Panc1 (cell line): ENCODE results near the gene NUDT16. TPM values are rescaled to one million over a fixed set of nuclear protein-coding genes. Genes with fewer than 3 reads are reported as not detected.

ENCODE experiments used
- ATAC-seq: fragments of 200-7000 bp; cut with Tn5 transposase; 2 replicates; pipeline ENCODE4 v1.9.1; 2020; ENCODE audit warnings: mild to moderate bottlenecking, moderate library complexity
- BruUV-seq: library from RNA; stranded (reverse); fragments of 400-500 nt; replicated peaks from 2 replicates; lab custom pipeline; 2021; lab: Mats Ljungman, UMichigan
- CTCF ChIA-PET: fragments of 300-600 bp; sonication (Branson Sonifier 250); formaldehyde crosslinking; loops from one replicate; lab custom pipeline; 2022; ENCODE audit warnings: antibody characterized with exemption; lab: Charles Lee
- POLR2A ChIA-PET: fragments of 300-600 bp; sonication (Branson Sonifier 250); formaldehyde crosslinking; loops from one replicate; lab custom pipeline; 2022; ENCODE audit warnings: antibody characterized with exemption; lab: Charles Lee
- DNase-seq: peaks from one replicate; pipeline ENCODE4 v3.0.0-alpha.2; 2010; ENCODE audit warnings: low read depth, low spot score
- H3K27ac ChIP-seq: 2 replicates; pipeline ENCODE4 v1.5.1; 2011; ENCODE audit warnings: mild to moderate bottlenecking, low read length, inconsistent platforms
- H3K27me3 ChIP-seq: fragments of 200-500 bp; sonication (Bioruptor generic); 2 replicates; pipeline ENCODE4 v1.6.0; 2014; ENCODE audit warnings: low read length, inconsistent platforms; ENCODE audit not compliant: control insufficient read depth, insufficient read depth
- H3K36me3 ChIP-seq: fragments of 200-500 bp; sonication (Bioruptor generic); 2 replicates; pipeline ENCODE4 v1.5.1; 2014; ENCODE audit warnings: inconsistent platforms, mild to moderate bottlenecking, low read length, moderate library complexity; ENCODE audit not compliant: control insufficient read depth, insufficient read depth
- H3K4me1 ChIP-seq: 2 replicates; pipeline ENCODE4 v1.5.1; 2011; ENCODE audit warnings: inconsistent platforms, mild to moderate bottlenecking, low read length, moderate library complexity; ENCODE audit not compliant: control insufficient read depth, insufficient read depth
- H3K4me3 ChIP-seq, 2 experiments: 2 replicates each; pipeline ENCODE4 v1.5.1; 2011 to 2012; ENCODE audit warnings: low read depth in 2 of 2, low read length in 2 of 2, mild to moderate bottlenecking in 2 of 2, inconsistent platforms in 1 of 2, moderate library complexity in 1 of 2
- H3K9me3 ChIP-seq: fragments of 200-500 bp; sonication (Bioruptor generic); 2 replicates; pipeline ENCODE4 v1.5.1; 2014; ENCODE audit warnings: low read depth, mild to moderate bottlenecking, inconsistent platforms, low read length, moderate library complexity; ENCODE audit not compliant: control insufficient read depth, insufficient read depth
- POLR2AphosphoS5 ChIP-seq: IDR thresholded peaks from 2 replicates; pipeline ENCODE4 v1.6.1; 2012; ENCODE audit warnings: mild to moderate bottlenecking, low read depth, low read length, moderate library complexity
- SIN3A ChIP-seq: IDR thresholded peaks from 2 replicates; pipeline ENCODE4 v1.6.1; 2012; ENCODE audit warnings: low read depth, mild to moderate bottlenecking, low read length, moderate library complexity, borderline replicate concordance; ENCODE audit not compliant: insufficient read depth
- TCF7L2 ChIP-seq: IDR thresholded peaks from 2 replicates; pipeline ENCODE4 v1.6.1; 2011; ENCODE audit warnings: mild to moderate bottlenecking, low read depth, low read length, inconsistent platforms
- in situ Hi-C: cut with HindIII; loops from 2 replicates; pipeline ENCODE4 v1.10.0; 2016; ENCODE audit warnings: low sequenced_read_pairs, low pct_unique_long_range_greater_than_20kb
- intact Hi-C: fragments of 100-400 bp; cut with micrococcal nuclease; formaldehyde crosslinking; loops from one replicate; pipeline ENCODE4 v1.10.0; 2022; ENCODE audit not compliant: unreplicated experiment
- total RNA-seq: library from RNA; stranded (reverse); gene quantifications from one replicate; pipeline ENCODE4 v1.2.1, GENCODE V29; 2021; ENCODE audit not compliant: unreplicated experiment
- TF ChIP-seq, protein P1 (sequence below): fragments of 450-650 bp; IDR thresholded peaks from 2 replicates; pipeline ENCODE4 v1.5.1; 2017; ENCODE audit warnings: mild to moderate bottlenecking
- TF ChIP-seq, protein P2 (sequence below), 2 experiments: IDR thresholded peaks; 2 replicates each; pipeline ENCODE4 v1.6.1; 2011 to 2012; ENCODE audit warnings: low read depth in 2 of 2, control low read depth in 1 of 2, low read length in 1 of 2, mild to moderate bottlenecking in 1 of 2, moderate library complexity in 1 of 2; ENCODE audit not compliant: insufficient read depth in 1 of 2

The NUDT16 gene
- total RNA-seq, 1 experiment from 2014 or later, result 12.5 TPM

DNA sequence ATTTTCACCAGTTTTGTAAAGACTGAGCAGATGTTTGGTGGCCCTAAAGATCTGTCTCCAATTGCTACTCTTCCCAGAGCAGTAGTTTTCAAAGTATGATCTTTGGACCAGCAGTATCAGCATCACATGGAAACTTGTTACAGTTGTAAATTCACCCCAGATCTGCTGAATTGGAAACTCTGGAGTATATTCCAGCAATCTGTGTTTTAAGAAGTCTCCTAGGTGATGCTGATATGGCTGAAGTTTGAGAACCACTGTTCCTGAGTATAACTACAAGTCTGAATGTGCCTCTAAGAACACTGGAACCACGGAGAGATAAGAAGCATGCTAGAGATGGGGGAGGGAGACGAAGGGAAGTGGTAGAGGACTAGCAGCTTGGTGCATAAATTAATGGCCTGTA, 45.7 kb downstream of the NUDT16 start:
- H3K4me3 ChIP-seq, result no peak overlapping the region
- CTCF ChIA-PET, result no interaction called here
- POLR2A ChIA-PET, result no interaction called here
- no peak for DNase-seq
- no TSS peak for BruUV-seq
- intact Hi-C loops, result no loop called here
- ATAC-seq, result no peak
- H3K9me3 ChIP-seq, result no peaks in the 10 kb centered on the region
- peaks cover 4% of the 10 kb centered on the region for H3K27me3 ChIP-seq
- H3K4me1 ChIP-seq, result no peaks in the 10 kb centered on the region
- H3K36me3 ChIP-seq, result no peaks in the 10 kb centered on the region
- TF ChIP-seq POLR2AphosphoS5 (no peak), SIN3A (no peak), TCF7L2 (no peak)
- TF ChIP-seq, protein P1, sequence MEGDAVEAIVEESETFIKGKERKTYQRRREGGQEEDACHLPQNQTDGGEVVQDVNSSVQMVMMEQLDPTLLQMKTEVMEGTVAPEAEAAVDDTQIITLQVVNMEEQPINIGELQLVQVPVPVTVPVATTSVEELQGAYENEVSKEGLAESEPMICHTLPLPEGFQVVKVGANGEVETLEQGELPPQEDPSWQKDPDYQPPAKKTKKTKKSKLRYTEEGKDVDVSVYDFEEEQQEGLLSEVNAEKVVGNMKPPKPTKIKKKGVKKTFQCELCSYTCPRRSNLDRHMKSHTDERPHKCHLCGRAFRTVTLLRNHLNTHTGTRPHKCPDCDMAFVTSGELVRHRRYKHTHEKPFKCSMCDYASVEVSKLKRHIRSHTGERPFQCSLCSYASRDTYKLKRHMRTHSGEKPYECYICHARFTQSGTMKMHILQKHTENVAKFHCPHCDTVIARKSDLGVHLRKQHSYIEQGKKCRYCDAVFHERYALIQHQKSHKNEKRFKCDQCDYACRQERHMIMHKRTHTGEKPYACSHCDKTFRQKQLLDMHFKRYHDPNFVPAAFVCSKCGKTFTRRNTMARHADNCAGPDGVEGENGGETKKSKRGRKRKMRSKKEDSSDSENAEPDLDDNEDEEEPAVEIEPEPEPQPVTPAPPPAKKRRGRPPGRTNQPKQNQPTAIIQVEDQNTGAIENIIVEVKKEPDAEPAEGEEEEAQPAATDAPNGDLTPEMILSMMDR, result no peak
- TF ChIP-seq, protein P2, sequence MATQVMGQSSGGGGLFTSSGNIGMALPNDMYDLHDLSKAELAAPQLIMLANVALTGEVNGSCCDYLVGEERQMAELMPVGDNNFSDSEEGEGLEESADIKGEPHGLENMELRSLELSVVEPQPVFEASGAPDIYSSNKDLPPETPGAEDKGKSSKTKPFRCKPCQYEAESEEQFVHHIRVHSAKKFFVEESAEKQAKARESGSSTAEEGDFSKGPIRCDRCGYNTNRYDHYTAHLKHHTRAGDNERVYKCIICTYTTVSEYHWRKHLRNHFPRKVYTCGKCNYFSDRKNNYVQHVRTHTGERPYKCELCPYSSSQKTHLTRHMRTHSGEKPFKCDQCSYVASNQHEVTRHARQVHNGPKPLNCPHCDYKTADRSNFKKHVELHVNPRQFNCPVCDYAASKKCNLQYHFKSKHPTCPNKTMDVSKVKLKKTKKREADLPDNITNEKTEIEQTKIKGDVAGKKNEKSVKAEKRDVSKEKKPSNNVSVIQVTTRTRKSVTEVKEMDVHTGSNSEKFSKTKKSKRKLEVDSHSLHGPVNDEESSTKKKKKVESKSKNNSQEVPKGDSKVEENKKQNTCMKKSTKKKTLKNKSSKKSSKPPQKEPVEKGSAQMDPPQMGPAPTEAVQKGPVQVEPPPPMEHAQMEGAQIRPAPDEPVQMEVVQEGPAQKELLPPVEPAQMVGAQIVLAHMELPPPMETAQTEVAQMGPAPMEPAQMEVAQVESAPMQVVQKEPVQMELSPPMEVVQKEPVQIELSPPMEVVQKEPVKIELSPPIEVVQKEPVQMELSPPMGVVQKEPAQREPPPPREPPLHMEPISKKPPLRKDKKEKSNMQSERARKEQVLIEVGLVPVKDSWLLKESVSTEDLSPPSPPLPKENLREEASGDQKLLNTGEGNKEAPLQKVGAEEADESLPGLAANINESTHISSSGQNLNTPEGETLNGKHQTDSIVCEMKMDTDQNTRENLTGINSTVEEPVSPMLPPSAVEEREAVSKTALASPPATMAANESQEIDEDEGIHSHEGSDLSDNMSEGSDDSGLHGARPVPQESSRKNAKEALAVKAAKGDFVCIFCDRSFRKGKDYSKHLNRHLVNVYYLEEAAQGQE (IDR thresholded peaks at IDR 0.05; ENCODE audit: insufficient read depth in 1 of 2, low read depth in 2 of 2, low read length in 1 of 2), result no peak
- in situ Hi-C loops, result no loop called here
- H3K27ac ChIP-seq, result no peak overlapping the region

DNA sequence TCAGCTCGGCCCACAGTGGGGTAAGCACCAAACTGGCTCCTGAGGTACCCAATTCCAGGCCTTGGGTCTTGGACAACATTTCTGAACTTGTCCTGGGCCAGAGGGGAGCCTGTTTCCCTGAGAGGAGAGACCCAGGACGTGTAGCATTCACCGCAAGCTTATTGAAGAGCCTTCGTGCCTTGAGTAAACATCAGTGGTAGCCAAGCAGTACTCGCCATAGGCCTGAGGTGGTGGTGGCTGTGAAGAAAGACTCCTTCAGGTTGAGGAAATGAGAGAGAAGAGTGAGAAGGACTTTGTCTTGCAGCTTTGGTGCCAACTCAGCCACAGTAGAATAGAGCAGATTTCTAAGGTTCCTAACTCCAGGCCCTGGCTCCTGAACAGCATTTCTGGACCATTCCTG, 50.2 kb downstream of the NUDT16 start:
- Histone ChIP-seq H3K27me3 (no peaks in the 10 kb centered on the region; the same call in none of the 2 replicates), H3K9me3 (no peaks in the 10 kb centered on the region), H3K36me3 (no peaks in the 10 kb centered on the region), H3K4me1 (no peaks in the 10 kb centered on the region), H3K27ac (no peak overlapping the region), H3K4me3 (no peak overlapping the region)
- CTCF ChIA-PET, result interaction anchor here (0.6 kb wide), 1 partner anchor 1339 kb away, joined by 9 read pairs; no protein-coding TSS in a partner anchor
- ATAC-seq (no peak), DNase-seq (no peak)
- TF ChIP-seq TCF7L2, result no peak
- no peak for TF ChIP-seq SIN3A
- TF ChIP-seq, protein P1, result no peak
- no peak for TF ChIP-seq POLR2AphosphoS5
- TF ChIP-seq, protein P2 (IDR thresholded peaks at IDR 0.05; ENCODE audit: insufficient read depth in 1 of 2, low read depth in 2 of 2, low read length in 1 of 2), result no peak
- intact Hi-C loops, result no loop called here
- POLR2A ChIA-PET, result no interaction called here
- BruUV-seq, result no TSS peak
- in situ Hi-C loops, result no loop called here
